ENCODE measurements around the gene RFTN1.

DNA sequence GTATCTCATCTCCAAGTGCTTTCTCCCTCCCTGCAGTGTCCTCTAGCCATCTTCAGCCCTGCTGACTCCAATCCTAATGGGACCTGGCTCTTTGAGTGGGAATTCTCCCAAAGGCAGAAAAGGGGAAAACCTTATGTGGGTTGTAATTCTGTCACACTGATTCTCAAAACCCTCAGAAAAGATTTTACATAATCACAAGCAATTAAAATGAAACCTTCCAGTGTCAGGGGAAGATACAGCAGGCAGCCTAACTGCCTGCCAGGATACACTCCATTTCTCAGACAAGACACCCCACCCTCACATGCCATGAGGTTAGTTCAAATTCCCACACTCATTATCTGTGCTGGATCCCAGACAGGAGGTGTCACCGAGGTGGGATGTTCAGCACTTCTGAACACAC, 121.4 kb downstream of the RFTN1 start:
- no peak for TF ChIP-seq POLR2A (IDR thresholded peaks at IDR 0.05)
- TF ChIP-seq, protein P1, sequence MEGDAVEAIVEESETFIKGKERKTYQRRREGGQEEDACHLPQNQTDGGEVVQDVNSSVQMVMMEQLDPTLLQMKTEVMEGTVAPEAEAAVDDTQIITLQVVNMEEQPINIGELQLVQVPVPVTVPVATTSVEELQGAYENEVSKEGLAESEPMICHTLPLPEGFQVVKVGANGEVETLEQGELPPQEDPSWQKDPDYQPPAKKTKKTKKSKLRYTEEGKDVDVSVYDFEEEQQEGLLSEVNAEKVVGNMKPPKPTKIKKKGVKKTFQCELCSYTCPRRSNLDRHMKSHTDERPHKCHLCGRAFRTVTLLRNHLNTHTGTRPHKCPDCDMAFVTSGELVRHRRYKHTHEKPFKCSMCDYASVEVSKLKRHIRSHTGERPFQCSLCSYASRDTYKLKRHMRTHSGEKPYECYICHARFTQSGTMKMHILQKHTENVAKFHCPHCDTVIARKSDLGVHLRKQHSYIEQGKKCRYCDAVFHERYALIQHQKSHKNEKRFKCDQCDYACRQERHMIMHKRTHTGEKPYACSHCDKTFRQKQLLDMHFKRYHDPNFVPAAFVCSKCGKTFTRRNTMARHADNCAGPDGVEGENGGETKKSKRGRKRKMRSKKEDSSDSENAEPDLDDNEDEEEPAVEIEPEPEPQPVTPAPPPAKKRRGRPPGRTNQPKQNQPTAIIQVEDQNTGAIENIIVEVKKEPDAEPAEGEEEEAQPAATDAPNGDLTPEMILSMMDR (IDR thresholded peaks at IDR 0.05): no peak

Data from uterus (tissue), 2 donors.